Uterus (tissue), 4 donors: ENCODE data around the gene KLK14. TPM values are rescaled to one million over a fixed set of nuclear protein-coding genes. Genes with fewer than 3 reads are reported as not detected.
A peak's percentile ranks its signal among the peaks of the same experiment; 100 is the strongest.

ENCODE experiments used
- DNase-seq, 2 donors: peaks; one replicate each; pipeline ENCODE4 v3.0.0-alpha.2; 2019 to 2020
- H3K27ac ChIP-seq, 2 donors: fragments of 200-600 bp; sonication (generic); 1 replicate in 1 of 2; 2 replicates in 1 of 2; pipeline ENCODE4 v1.5.1; 2016 to 2018
- H3K27me3 ChIP-seq, 2 donors: fragments of 200-600 bp; sonication (generic); one replicate each; pipeline ENCODE4 v1.5.1; 2018 to 2019; ENCODE audit warnings: control low read depth in 1 of 2
- H3K36me3 ChIP-seq, 2 donors: fragments of 200-600 bp; sonication (generic); one replicate each; pipeline ENCODE4 v1.5.1; 2019; ENCODE audit warnings: control low read depth in 1 of 2
- H3K4me1 ChIP-seq, 2 donors: fragments of 200-600 bp; sonication (generic); one replicate each; pipeline ENCODE4 v1.5.1; 2018 to 2019; ENCODE audit warnings: control low read depth in 1 of 2
- H3K4me3 ChIP-seq, 2 donors: fragments of 200-600 bp; sonication (generic); 1 replicate in 1 of 2; 2 replicates in 1 of 2; pipeline ENCODE4 v1.5.1; 2018 to 2019; ENCODE audit warnings: mild to moderate bottlenecking in 1 of 2
- H3K9me3 ChIP-seq, 2 donors: fragments of 200-600 bp; sonication (generic); one replicate each; pipeline ENCODE4 v1.5.1; 2019; ENCODE audit warnings: control low read depth in 1 of 2
- POLR2A ChIP-seq, 2 donors: fragments of 450-650 bp; IDR thresholded peaks; one replicate each; pipeline ENCODE4 v1.6.1; 2016; ENCODE audit warnings: antibody characterized with exemption in 2 of 2, mild to moderate bottlenecking in 1 of 2, moderate library complexity in 1 of 2
- intact Hi-C: fragments of 100-400 bp; cut with DNase I; formaldehyde crosslinking; loops from one replicate; pipeline ENCODE4 v1.15.1; 2023; ENCODE audit warnings: low total_unique reads
- total RNA-seq, 4 donors: library from RNA; depleted of rRNA in 3 of 4; stranded (reverse); fragments of >200 nt in 3 of 4; gene quantifications; one replicate each; pipeline versions ENCODE4 v1.1.0 to v1.2.4, GENCODE V29; 2014 to 2023
- TF ChIP-seq, protein P1 (sequence below), 4 experiments: fragments of 200-600 bp in 2 of 4; fragments of 450-650 bp in 2 of 4; sonication (generic) in 2 of 4; IDR thresholded peaks; one replicate each; pipeline ENCODE4 v1.5.1; 2016 to 2019; ENCODE audit warnings: antibody characterized with exemption in 4 of 4, mild to moderate bottlenecking in 2 of 4, moderate library complexity in 1 of 4
- donor health status: DM: yes; HTN: yes; CAD: no.

KLK14 gene
- total RNA-seq, 4 donors from 2014 or later, result 0.76 TPM; not detected in 3

DNA sequence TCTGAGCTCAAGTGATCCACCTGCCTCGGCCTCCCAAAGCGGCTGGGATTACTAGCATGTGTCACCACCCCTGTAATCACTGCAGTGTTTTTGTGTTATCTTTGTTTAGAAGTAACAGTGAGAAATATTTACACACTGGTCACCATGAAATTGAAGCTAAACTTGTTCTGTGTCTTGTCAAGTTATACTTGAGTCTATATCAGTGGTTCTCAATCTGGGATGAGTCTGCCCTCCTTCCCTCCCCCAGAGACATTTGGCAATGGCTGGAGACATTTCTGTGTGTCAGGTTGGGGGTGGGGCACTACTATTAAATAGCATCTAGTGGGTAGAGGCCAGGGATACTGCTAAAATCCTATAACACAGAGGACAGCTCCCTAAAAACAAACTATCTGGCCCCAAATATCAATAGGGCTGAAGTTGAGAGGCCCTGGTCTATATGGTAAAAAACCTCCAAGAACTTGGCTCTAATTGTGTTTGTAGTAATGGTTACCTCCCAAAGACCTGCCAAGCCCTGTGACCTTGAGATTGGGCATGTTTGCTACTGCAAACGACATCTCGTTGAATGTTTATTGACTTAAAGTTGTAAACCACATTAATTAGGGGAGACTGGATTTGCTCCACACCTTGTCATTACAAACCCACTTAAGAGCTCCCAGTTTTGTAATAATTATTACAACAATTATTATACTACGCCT is 18.6 kb upstream of the KLK14 start:
- Histone ChIP-seq H3K4me1 (no peaks in the 10 kb centered on the region), H3K9me3 (no peaks in the 10 kb centered on the region), H3K27me3 (no peaks in the 10 kb centered on the region), H3K36me3 (no peaks in the 10 kb centered on the region), H3K4me3 (no peak overlapping the region), H3K27ac (no peak overlapping the region)
- intact Hi-C loops, result no loop called here
- no peak for TF ChIP-seq POLR2A (IDR thresholded peaks at IDR 0.05)
- TF ChIP-seq, protein P1, sequence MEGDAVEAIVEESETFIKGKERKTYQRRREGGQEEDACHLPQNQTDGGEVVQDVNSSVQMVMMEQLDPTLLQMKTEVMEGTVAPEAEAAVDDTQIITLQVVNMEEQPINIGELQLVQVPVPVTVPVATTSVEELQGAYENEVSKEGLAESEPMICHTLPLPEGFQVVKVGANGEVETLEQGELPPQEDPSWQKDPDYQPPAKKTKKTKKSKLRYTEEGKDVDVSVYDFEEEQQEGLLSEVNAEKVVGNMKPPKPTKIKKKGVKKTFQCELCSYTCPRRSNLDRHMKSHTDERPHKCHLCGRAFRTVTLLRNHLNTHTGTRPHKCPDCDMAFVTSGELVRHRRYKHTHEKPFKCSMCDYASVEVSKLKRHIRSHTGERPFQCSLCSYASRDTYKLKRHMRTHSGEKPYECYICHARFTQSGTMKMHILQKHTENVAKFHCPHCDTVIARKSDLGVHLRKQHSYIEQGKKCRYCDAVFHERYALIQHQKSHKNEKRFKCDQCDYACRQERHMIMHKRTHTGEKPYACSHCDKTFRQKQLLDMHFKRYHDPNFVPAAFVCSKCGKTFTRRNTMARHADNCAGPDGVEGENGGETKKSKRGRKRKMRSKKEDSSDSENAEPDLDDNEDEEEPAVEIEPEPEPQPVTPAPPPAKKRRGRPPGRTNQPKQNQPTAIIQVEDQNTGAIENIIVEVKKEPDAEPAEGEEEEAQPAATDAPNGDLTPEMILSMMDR (IDR thresholded peaks at IDR 0.05), result no peak
- peak in 1 of 2 donors; percentile 54 for DNase-seq

DNA sequence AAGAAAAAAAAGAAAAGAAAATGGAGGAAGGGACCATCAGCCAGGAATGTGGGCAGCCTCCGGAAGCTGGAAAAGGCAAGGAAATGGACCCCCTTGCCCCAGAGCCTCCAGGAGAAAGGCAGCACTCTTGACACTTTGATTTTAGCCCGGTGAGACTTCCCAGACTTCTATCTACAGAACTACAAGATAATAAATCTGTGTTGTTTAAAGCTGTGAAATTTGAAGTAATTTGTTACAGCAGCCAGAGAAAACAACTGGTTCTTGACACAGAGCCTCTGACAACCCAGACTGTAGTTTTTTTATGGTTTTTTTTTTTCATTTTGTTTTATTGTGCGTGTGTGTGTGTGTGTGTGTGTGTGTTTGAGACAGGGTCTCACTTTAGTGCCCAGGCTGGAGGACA is 17.9 kb upstream of the KLK14 start:
- no peak overlapping the region for H3K27ac ChIP-seq
- H3K9me3 ChIP-seq, result no peaks in the 10 kb centered on the region
- H3K4me3 ChIP-seq, result no peak overlapping the region
- intact Hi-C loops, result no loop called here
- no peaks in the 10 kb centered on the region for H3K27me3 ChIP-seq
- no peaks in the 10 kb centered on the region for H3K4me1 ChIP-seq
- TF ChIP-seq, protein P1 (IDR thresholded peaks at IDR 0.05), result no peak
- TF ChIP-seq POLR2A (IDR thresholded peaks at IDR 0.05), result no peak
- DNase-seq, result no peak
- H3K36me3 ChIP-seq, result no peaks in the 10 kb centered on the region

DNA sequence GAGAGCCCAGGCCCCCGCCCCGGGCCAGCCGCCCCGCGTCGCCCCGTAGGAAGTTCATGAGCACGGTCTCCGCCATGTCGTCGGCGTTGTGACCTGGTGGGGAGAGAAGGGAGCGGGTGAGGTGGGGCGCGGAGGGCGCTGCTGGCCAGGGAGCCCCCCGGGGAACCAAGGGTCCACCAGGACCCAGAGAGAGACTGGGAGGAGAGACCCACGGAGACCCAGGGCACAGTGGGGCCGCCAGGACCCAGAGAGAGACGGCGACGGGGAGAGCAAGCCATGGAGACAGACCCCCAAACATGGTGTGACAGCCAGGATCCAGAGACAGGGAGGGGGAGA is 16.3 kb upstream of the KLK14 start:
- TF ChIP-seq POLR2A (IDR thresholded peaks at IDR 0.05), result no peak
- TF ChIP-seq, protein P1 (IDR thresholded peaks at IDR 0.05), result no peak
- DNase-seq, result no peak
- intact Hi-C loops, result no loop called here
- H3K9me3 ChIP-seq, result no peaks in the 10 kb centered on the region
- no peaks in the 10 kb centered on the region for H3K4me1 ChIP-seq
- no peaks in the 10 kb centered on the region for H3K27me3 ChIP-seq
- no peak overlapping the region for H3K27ac ChIP-seq
- H3K36me3 ChIP-seq, result no peaks in the 10 kb centered on the region
- H3K4me3 ChIP-seq, result no peak overlapping the region

DNA sequence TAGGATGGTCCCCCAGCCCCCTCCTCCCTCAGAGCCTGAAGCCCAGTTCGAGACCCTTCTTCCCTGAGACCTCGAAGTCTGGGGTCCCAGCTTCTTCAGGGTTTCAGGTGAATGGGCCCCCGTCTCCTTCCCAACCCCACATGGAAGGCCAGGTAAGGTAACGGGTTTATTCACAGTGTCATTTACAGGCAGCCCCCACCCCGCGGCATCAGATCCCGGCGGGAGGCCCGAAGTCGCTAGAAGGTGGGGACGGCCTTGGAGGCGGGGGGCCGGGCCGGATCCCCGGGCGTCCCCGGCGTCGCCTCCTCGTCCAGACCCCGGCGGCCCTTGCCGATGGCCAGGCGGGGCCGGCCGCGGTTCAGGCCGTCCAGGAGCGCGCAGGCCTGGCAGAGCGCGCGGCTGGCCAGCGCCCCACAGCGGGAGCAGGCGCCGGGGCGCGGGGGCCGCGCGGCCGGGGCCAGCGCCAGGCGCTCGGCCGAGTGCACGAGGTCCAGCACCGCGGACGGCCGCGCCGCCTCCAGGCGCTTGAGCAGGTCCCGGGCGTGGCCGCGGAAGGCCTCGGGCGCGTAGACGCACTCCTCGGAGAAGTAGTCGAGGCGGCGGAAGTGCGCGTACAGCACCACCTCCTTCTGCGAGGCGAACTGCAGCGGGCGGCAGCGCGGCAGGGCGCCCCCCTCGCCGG is 15.8 kb upstream of the KLK14 start:
- no peaks in the 10 kb centered on the region for H3K4me1 ChIP-seq
- no peaks in the 10 kb centered on the region for H3K27me3 ChIP-seq
- intact Hi-C loops, result no loop called here
- H3K4me3 ChIP-seq, result no peak overlapping the region
- no peak overlapping the region for H3K27ac ChIP-seq
- H3K9me3 ChIP-seq, result no peaks in the 10 kb centered on the region
- no peaks in the 10 kb centered on the region for H3K36me3 ChIP-seq
- TF ChIP-seq, protein P1 (IDR thresholded peaks at IDR 0.05), result peak in 1 of 4 experiments; percentile 16
- TF ChIP-seq POLR2A (IDR thresholded peaks at IDR 0.05), result no peak
- DNase-seq, result no peak

DNA sequence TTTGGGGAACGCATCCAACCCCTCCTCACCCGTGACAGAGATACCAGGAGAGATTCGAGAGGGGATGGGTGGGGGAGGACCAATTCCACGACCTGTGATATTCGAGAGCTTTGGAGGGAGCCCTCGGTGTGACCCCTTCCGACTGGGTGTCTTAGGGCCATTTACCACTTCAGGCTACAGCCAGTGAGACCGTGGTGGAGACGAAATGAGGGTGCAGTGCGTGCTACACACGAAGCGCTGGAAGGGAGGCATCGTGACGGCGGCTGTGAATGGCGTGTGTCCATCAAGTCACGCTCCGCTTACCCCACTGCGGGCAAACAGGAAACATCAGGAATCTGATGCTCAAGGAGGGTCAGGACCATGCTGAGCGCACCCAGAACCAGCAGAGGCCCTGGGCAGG is 15.1 kb upstream of the KLK14 start:
- H3K27ac ChIP-seq, result no peak overlapping the region
- DNase-seq, result no peak
- TF ChIP-seq POLR2A (IDR thresholded peaks at IDR 0.05), result no peak
- TF ChIP-seq, protein P1 (IDR thresholded peaks at IDR 0.05), result no peak
- intact Hi-C loops, result no loop called here
- H3K4me1 ChIP-seq, result no peaks in the 10 kb centered on the region
- no peak overlapping the region for H3K4me3 ChIP-seq
- no peaks in the 10 kb centered on the region for H3K9me3 ChIP-seq
- H3K27me3 ChIP-seq, result no peaks in the 10 kb centered on the region
- H3K36me3 ChIP-seq, result no peaks in the 10 kb centered on the region
